DOHH2 (cell line): ENCODE measurements around the gene SPIN1.

Experiments used
- EZH2phosphoT487 ChIP-seq: fragments of 200-600 bp; sonication (generic); IDR thresholded peaks from 2 replicates; pipeline ENCODE4 v1.6.1; 2017; ENCODE audit warnings: borderline replicate concordance, mild to moderate bottlenecking, antibody characterized with exemption, low read length, moderate library complexity, mixed read lengths
- TF ChIP-seq, protein P1 (sequence below): fragments of 200-600 bp; sonication (generic); IDR thresholded peaks from one replicate; pipeline ENCODE4 v1.5.1; 2014; ENCODE audit warnings: antibody characterized with exemption, mild to moderate bottlenecking, low read depth, low read length; ENCODE audit not compliant: poor library complexity, severe bottlenecking

DNA sequence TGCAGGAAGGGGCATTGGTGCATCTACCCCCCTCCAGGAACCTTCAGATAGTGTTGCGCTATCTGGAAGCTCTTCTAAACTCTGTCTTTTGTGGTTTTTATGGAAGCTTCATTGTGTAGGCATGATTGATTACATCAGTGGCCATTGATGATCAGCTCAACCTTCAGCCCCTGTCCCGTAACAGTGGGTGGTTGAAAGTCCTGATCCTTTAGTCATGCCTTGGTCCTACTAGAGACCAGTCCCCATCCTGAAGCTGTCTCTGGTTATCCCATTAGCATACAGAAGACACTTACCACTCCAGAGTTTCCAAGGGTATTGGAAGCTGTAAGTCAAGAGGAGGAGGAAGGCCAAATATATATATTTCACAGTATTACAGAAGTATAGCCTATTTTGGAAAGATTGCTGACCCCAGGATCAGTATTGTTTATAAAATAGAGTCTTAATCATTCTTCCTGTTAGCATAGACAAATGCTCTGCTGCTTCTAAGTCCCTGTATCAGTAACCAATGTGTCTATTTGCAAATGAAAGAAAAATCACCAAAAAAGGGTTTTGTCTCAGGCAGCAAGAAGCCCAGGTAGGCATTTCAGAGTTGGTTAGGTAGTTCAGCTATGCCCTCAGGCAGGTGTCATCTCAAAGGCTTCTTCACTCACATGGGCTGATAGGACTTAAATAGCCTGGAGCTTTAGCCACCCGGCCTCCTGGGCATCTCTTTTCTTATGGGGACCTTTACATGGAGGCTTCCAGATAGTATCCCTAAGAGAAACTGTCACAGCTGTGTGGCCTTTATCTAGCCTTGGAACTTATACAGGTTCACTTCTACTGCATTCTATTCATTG is 41.6 kb downstream of the SPIN1 start:
- TF ChIP-seq, protein P1, sequence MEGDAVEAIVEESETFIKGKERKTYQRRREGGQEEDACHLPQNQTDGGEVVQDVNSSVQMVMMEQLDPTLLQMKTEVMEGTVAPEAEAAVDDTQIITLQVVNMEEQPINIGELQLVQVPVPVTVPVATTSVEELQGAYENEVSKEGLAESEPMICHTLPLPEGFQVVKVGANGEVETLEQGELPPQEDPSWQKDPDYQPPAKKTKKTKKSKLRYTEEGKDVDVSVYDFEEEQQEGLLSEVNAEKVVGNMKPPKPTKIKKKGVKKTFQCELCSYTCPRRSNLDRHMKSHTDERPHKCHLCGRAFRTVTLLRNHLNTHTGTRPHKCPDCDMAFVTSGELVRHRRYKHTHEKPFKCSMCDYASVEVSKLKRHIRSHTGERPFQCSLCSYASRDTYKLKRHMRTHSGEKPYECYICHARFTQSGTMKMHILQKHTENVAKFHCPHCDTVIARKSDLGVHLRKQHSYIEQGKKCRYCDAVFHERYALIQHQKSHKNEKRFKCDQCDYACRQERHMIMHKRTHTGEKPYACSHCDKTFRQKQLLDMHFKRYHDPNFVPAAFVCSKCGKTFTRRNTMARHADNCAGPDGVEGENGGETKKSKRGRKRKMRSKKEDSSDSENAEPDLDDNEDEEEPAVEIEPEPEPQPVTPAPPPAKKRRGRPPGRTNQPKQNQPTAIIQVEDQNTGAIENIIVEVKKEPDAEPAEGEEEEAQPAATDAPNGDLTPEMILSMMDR = no peak
- no peak for TF ChIP-seq EZH2phosphoT487
